Bronchial smooth muscle cell (primary cell): ENCODE measurements around the gene ZNF664. TPM values are rescaled to one million over a fixed set of nuclear protein-coding genes. Genes with fewer than 3 reads are reported as not detected.

Experiments used
- total RNA-seq: library from RNA; depleted of rRNA; stranded (reverse); fragments of >200 nt; gene quantifications from 2 replicates; pipeline ENCODE4 v1.2.1, GENCODE V29; 2014

Gene ZNF664
- 23.0 and 31.1 TPM in 2 replicates for total RNA-seq

DNA sequence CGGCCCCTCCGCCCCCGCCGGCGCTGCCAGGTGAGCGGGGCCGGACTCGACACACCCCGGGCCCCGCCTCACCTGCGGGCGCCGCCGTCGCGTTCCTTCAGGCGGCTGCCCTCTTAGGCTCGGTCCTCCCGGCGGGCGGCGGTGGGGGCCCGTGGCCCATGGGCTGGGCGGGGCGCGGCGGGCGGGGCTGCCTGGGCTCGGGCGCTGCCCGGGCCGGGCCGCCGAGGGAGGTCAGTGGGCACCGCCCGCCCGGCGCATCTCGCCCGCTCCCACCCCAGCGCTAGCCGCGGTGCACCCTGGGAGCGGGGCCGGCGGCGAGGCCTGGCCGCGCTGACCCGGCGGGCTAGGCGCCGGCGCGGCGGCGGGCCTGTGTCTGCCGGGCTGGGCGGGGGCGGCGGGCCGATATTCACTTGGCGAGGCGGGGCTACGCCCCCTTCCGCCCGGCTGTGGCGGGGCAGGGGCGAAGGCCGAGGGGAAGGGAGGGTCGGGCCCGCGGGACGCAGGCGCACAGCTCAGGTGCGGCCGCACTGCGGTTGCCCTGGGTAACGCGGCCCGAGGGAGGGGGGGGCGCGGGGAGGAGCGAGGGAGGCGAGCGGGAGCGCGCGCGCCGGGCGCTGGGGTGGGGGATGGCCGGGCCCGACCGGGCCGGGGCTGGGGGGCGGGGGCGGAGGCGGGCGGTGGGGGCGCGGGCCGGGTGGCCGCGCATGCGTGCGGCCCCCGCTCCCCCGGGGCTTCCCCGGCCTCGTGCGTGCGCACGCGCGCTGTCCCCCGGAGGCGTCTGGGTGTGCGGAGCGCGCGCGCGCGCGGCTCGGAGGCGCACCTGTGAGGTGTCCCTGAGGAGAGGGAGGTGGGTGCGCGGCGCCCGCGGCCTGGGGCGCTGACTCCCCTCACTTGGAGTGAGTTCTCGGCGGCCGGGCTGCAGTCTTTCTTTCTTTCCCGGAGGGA lies at the start of gene ZNF664, which contains the start of gene CCDC92:
Gene ZNF664 (plus strand): TSS at position 759 of the 945 bp plus-strand sequence. CDS start 38,930 bp downstream, outside the sequence.
Gene CCDC92 (minus strand): TSS at position 375 of the 945 bp plus-strand sequence. CDS start 28,526 bp downstream, outside the sequence.

Other genes starting within 250 kb of the ZNF664 start
- 0.09 and 0.32 TPM in 2 replicates for gene DNAH10, start 210.9 kb upstream of the ZNF664 start, total RNA-seq
- gene CCDC92, start 384 bp upstream of the ZNF664 start, total RNA-seq = 7.3 and 8.0 TPM in 2 replicates